ENCODE results near the gene VPS39.
"Not testable (repeated sequence)": the region's sequence is repeated elsewhere in the genome, so short reads cannot be mapped to it uniquely, and the experiment has no call there.

VPS39 gene

GRCh38 chr15:42207674-42208579, at the start of gene VPS39:
Gene VPS39, minus strand, starts transcription at chr15:42208304. Its CDS starts 151 bp downstream, at chr15:42208153.
- peak within 1 kb of the TSS; percentile 97 for H3K27ac Mint-ChIP-seq
- peaks cover 61% of the 10 kb centered on the region for H3K36me3 Mint-ChIP-seq
- DNase-seq (ENCODE audit: low spot score in 2 of 2) (peak; percentile 55 to 88), ATAC-seq (peak; percentile 97)
- peak within 1 kb of the TSS; percentile 93 for H3K4me3 Mint-ChIP-seq
- H3K9me3 Mint-ChIP-seq = no peaks in the 10 kb centered on the region
- peaks cover 36% of the 10 kb centered on the region for H3K4me1 Mint-ChIP-seq

GRCh38 chr15:42253300-42253699, 45.2 kb upstream of the VPS39 start:
- Mint-ChIP-seq H3K4me3 (no peak overlapping the region), H3K4me1 (peaks cover 13% of the 10 kb centered on the region), H3K27ac (peak overlapping the region; percentile 35), H3K9me3 (peaks cover 9% of the 10 kb centered on the region), H3K36me3 (peaks cover 71% of the 10 kb centered on the region)
- DNase-seq (ENCODE audit: low spot score in 2 of 2) = no peak
- no peak for ATAC-seq

GRCh38 chr15:42240823-42241222, 32.7 kb upstream of the VPS39 start:
- H3K27ac Mint-ChIP-seq = no peak overlapping the region
- H3K9me3 Mint-ChIP-seq = no peaks in the 10 kb centered on the region
- H3K4me1 Mint-ChIP-seq = peaks cover 8% of the 10 kb centered on the region
- peaks cover 82% of the 10 kb centered on the region for H3K36me3 Mint-ChIP-seq
- no peak overlapping the region for H3K4me3 Mint-ChIP-seq
- ATAC-seq = no peak
- no peak for DNase-seq (ENCODE audit: low spot score in 2 of 2)

GRCh38 chr15:42239528-42240182, 31.6 kb upstream of the VPS39 start:
- H3K4me3 Mint-ChIP-seq = no peak overlapping the region
- no peaks in the 10 kb centered on the region for H3K9me3 Mint-ChIP-seq
- H3K36me3 Mint-ChIP-seq = peaks cover 93% of the 10 kb centered on the region
- H3K4me1 Mint-ChIP-seq = peaks cover 8% of the 10 kb centered on the region
- ATAC-seq = no peak
- H3K27ac Mint-ChIP-seq = no peak overlapping the region
- no peak for DNase-seq (ENCODE audit: low spot score in 2 of 2)

GRCh38 chr15:42233107-42233506, 25.0 kb upstream of the VPS39 start:
- H3K4me3 Mint-ChIP-seq = no peak overlapping the region
- peaks cover 100% of the 10 kb centered on the region for H3K36me3 Mint-ChIP-seq
- ATAC-seq = no peak

GRCh38 chr15:42232606-42233005, 24.5 kb upstream of the VPS39 start:
- no peaks in the 10 kb centered on the region for H3K9me3 Mint-ChIP-seq
- no peak overlapping the region for H3K27ac Mint-ChIP-seq
- no peak for ATAC-seq
- DNase-seq (ENCODE audit: low spot score in 2 of 2) = no peak
- peaks cover 100% of the 10 kb centered on the region for H3K36me3 Mint-ChIP-seq
- no peaks in the 10 kb centered on the region for H3K4me1 Mint-ChIP-seq
- H3K4me3 Mint-ChIP-seq = no peak overlapping the region

More at GRCh38 chr15:42233107-42233506, 25.0 kb upstream of the VPS39 start:
- no peak for DNase-seq (ENCODE audit: low spot score in 2 of 2)
- Mint-ChIP-seq H3K27ac (no peak overlapping the region), H3K4me1 (no peaks in the 10 kb centered on the region), H3K9me3 (no peaks in the 10 kb centered on the region)

- no peak for DNase-seq (ENCODE audit: low spot score in 2 of 2)
- Mint-ChIP-seq H3K27ac (no peak overlapping the region), H3K9me3 (no peaks in the 10 kb centered on the region), H3K36me3 (peaks cover 96% of the 10 kb centered on the region), H3K4me3 (no peak overlapping the region), H3K4me1 (no peaks in the 10 kb centered on the region)
- no peak for ATAC-seq
Measured at GRCh38 chr15:42231088-42231487, 23.0 kb upstream of the VPS39 start.

GRCh38 chr15:42228981-42229380, 20.9 kb upstream of the VPS39 start:
- not testable (repeated sequence) for H3K4me3 Mint-ChIP-seq; DNase-seq (ENCODE audit: low spot score in 2 of 2); H3K4me1 Mint-ChIP-seq; H3K9me3 Mint-ChIP-seq; ATAC-seq
- Mint-ChIP-seq H3K27ac (peak overlapping the region; percentile 58), H3K36me3 (peaks cover 96% of the 10 kb centered on the region)

GRCh38 chr15:42228036-42228435, 19.9 kb upstream of the VPS39 start:
- Mint-ChIP-seq H3K36me3 (peaks cover 95% of the 10 kb centered on the region), H3K4me1 (no peaks in the 10 kb centered on the region), H3K9me3 (no peaks in the 10 kb centered on the region), H3K27ac (no peak overlapping the region), H3K4me3 (no peak overlapping the region)
- DNase-seq (ENCODE audit: low spot score in 2 of 2) (no peak), ATAC-seq (no peak)

GRCh38 chr15:42226648-42227047, 18.5 kb upstream of the VPS39 start:
- Mint-ChIP-seq H3K4me3 (no peak overlapping the region), H3K36me3 (peaks cover 93% of the 10 kb centered on the region), H3K4me1 (no peaks in the 10 kb centered on the region), H3K27ac (no peak overlapping the region), H3K9me3 (no peaks in the 10 kb centered on the region)
- DNase-seq (ENCODE audit: low spot score in 2 of 2) (no peak), ATAC-seq (no peak)

GRCh38 chr15:42220216-42220615, 12.1 kb upstream of the VPS39 start:
- no peak for DNase-seq (ENCODE audit: low spot score in 2 of 2)
- Mint-ChIP-seq H3K9me3 (no peaks in the 10 kb centered on the region), H3K4me3 (no peak overlapping the region), H3K4me1 (no peaks in the 10 kb centered on the region), H3K27ac (no peak overlapping the region), H3K36me3 (peaks cover 95% of the 10 kb centered on the region)
- ATAC-seq = no peak

- Mint-ChIP-seq H3K4me1 (peaks cover 6% of the 10 kb centered on the region), H3K4me3 (no peak overlapping the region), H3K27ac (no peak overlapping the region), H3K9me3 (no peaks in the 10 kb centered on the region), H3K36me3 (peaks cover 92% of the 10 kb centered on the region)
- DNase-seq (ENCODE audit: low spot score in 2 of 2) (no peak), ATAC-seq (no peak)
Measured at GRCh38 chr15:42218953-42219592, 11.0 kb upstream of the VPS39 start.

- Mint-ChIP-seq H3K9me3 (no peaks in the 10 kb centered on the region), H3K36me3 (peaks cover 93% of the 10 kb centered on the region), H3K4me3 (no peak overlapping the region), H3K27ac (peak overlapping the region; percentile 34), H3K4me1 (peaks cover 7% of the 10 kb centered on the region)
- ATAC-seq = no peak
- DNase-seq (ENCODE audit: low spot score in 2 of 2) = no peak
Measured at GRCh38 chr15:42217568-42217967, 9.5 kb upstream of the VPS39 start.

GRCh38 chr15:42215913-42216829, 8.1 kb upstream of the VPS39 start:
- Mint-ChIP-seq H3K9me3 (no peaks in the 10 kb centered on the region), H3K27ac (no peak overlapping the region), H3K4me1 (peaks cover 7% of the 10 kb centered on the region), H3K36me3 (peaks cover 96% of the 10 kb centered on the region), H3K4me3 (no peak overlapping the region)
- ATAC-seq = no peak
- DNase-seq (ENCODE audit: low spot score in 2 of 2) = no peak

GRCh38 chr15:42214600-42214999, 6.5 kb upstream of the VPS39 start:
- Mint-ChIP-seq H3K4me1 (peaks cover 7% of the 10 kb centered on the region), H3K36me3 (peaks cover 96% of the 10 kb centered on the region), H3K9me3 (no peaks in the 10 kb centered on the region), H3K27ac (peak overlapping the region; percentile 29), H3K4me3 (no peak overlapping the region)
- ATAC-seq (no peak), DNase-seq (ENCODE audit: low spot score in 2 of 2) (no peak)
